ENCODE data around the gene DNA2. TPM values are rescaled to one million over a fixed set of nuclear protein-coding genes. Genes with fewer than 3 reads are reported as not detected.

DNA2 gene
- total RNA-seq, 1 donor from 2014 or later = 4.6 TPM

DNA sequence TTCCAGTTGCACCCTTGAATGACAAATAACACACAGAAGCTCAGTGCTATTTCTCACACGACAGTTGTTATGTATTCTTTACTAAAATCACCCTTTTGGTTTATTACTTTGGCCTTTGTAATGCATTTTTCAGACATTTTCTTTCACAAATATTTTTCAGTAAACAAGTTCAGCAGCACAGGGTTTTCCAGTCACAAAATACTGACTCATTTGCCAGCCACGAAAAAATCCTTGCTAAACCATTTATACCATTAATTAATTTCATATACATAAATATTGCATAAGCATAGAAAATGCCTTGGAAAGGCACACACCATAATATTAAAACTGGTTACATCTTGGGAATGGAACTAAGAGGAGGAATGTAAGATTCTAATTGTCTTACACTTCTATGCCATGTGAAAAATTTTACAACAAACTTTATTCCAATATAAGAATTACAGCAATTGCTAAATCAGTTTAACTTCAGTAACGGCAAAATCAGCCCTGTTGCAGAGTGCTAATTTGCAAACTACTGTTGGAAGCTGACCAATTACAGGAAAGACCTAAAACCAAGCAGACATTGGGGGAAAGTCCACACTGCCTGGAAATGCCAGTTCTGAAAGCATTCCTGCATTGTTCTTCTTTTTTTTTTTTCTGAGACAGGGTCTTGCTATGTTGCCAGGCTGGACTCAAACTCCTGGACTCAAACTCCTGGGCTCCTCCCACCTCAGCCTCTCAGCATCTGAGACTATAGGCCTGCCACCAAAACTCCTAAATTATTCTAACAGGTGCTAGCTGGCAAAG lies 107.5 kb downstream of the DNA2 start:
- no peak for DNase-seq (ENCODE audit: low spot score)

Other genes starting within 250 kb of the DNA2 start
- not detected for gene ATOH7, start 239.9 kb downstream of the DNA2 start, total RNA-seq
- gene HNRNPH3, start 139.9 kb downstream of the DNA2 start, total RNA-seq = 94.2 TPM
- gene PBLD, start 139.0 kb downstream of the DNA2 start, total RNA-seq = 8.0 TPM
- 25.0 TPM for gene RUFY2, start 64.7 kb downstream of the DNA2 start, total RNA-seq
- gene SLC25A16, start 55.5 kb upstream of the DNA2 start, total RNA-seq = 21.5 TPM
- gene TET1, start 88.4 kb upstream of the DNA2 start, total RNA-seq = 3.1 TPM
- gene CCAR1, start 249.3 kb upstream of the DNA2 start, total RNA-seq = 48.1 TPM